GM21737 (cell line): ENCODE data around the gene DBH.

Source experiments
- ATAC-seq: cut with Tn5 transposase; IDR thresholded peaks from one replicate; pipeline ENCODE4 v1.9.1; 2021; ENCODE audit warnings: mild to moderate bottlenecking, moderate library complexity; ENCODE audit not compliant: unreplicated experiment

DBH gene

DNA sequence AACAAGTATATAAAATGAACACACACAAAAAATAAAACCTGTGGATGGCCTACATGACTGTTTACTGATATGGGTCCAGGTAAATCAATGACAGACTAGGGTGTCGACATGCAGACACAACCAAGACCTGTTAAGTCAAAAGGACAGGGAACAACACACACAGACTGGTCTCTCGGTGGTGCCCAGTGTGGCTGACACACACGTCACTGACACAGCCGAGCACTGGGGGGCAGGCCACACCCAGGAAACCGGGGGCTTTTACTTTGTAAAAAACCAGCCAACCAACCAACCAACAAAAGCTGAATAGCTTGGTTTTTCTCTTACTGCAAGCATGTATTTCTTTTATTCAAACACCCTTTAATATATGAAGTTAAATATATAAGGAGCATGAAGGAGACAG lies 31.9 kb upstream of the DBH start:
- ATAC-seq = no peak

GRCh38 chr9:133604856-133605255 lies 31.3 kb upstream of the DBH start:
- ATAC-seq = no peak

- ATAC-seq = no peak
Measured at GRCh38 chr9:133605446-133605845, 30.7 kb upstream of the DBH start.

- no peak for ATAC-seq
Measured at GRCh38 chr9:133605856-133606707, 30.1 kb upstream of the DBH start.

- no peak for ATAC-seq
Measured at GRCh38 chr9:133606708-133607025, 29.5 kb upstream of the DBH start.

GRCh38 chr9:133607381-133607780 lies 28.8 kb upstream of the DBH start:
- no peak for ATAC-seq

- no peak for ATAC-seq
Measured at GRCh38 chr9:133607976-133608375, 28.2 kb upstream of the DBH start.

DNA sequence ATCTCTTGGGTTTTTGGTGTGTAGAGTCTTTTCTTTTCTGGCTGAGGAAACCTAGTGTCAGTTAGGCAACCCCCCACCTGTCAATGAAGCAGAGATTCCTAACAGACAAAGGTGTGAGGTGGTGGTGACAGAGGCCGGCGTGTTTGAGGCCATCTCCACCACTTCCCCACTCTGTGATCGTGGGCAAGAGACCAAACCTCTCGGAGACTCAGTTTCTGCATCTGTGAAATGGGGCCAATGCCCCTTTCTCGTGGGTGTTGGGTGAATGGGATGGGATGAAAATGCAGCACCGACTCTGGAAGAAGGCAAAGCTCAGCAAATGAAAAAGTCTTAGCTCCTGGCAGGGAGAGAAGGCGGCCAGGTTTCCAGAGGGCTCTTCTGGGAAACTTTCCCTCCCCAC lies 27.8 kb upstream of the DBH start:
- no peak for ATAC-seq

- no peak for ATAC-seq
Measured at GRCh38 chr9:133608889-133609288, 27.3 kb upstream of the DBH start.

- no peak for ATAC-seq
Measured at GRCh38 chr9:133609311-133610098, 26.7 kb upstream of the DBH start, which contains the start of gene FAM163B. Gene FAM163B (minus strand): TSS chr9:133609389. CDS start chr9:133580223, 29,166 bp downstream.

GRCh38 chr9:133610845-133611244 lies 25.3 kb upstream of the DBH start:
- no peak for ATAC-seq

- no peak for ATAC-seq
Measured at GRCh38 chr9:133612051-133612450, 24.1 kb upstream of the DBH start.

DNA sequence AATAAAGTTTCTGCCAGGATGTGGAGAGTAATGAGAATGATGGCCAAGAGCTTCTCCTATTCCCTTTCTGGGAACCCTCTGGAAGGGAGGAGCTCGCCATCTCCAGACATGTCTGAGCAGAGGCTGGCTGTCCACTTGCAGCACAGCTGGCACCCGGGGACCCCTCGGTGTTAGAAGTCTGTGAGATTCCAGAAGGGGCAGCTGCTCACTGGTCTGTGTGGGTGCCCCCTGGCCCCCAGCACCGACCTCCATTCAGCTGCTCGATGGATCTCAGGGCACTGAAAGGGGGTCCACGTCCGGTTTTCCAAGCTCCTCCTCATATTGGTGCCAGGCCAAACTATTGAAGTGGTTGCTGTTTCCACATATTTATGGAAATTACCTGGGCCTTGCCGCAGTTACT lies 23.3 kb upstream of the DBH start:
- no peak for ATAC-seq

GRCh38 chr9:133613432-133613831 lies 22.7 kb upstream of the DBH start:
- ATAC-seq = no peak

DNA sequence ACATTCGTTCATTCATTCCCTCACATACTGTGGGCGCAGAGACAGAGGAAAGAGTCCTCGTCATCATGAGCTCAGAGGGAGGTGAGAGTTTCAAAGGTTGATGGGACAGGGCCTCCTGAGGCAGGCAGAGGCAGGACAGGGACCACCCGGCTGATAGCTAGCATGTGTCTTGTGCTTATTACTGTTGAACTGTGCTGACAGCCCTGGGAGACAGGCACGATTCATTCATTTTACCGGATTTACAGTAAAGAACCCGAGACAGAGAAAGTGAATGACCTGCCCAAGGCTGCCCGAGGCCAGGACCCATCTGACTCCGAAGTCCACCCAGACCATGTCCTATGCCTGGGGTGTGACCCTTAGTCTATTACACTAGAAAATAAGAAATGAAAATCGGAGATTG lies 22.1 kb upstream of the DBH start:
- ATAC-seq = no peak

- ATAC-seq = no peak
Measured at GRCh38 chr9:133614678-133615077, 21.5 kb upstream of the DBH start.

DNA sequence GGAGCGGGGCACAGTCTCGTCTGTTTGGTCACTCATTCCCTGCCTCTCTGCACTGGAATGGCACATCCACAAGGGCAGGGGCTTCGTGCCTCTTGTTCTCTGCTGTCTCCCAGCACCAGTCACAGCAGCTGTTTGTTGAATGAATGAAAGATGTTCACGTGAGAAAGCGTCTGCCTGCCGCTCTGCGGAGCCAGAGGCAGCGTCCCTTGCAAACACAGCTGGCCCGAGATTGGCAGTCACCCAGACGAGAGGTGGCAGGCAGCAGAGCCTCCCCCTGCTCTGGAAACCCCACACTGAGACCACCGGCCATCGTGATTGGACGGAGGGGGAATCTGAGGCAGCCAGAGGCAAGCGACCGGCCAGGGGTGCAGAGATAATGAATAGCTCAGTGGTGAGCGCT lies 21.0 kb upstream of the DBH start:
- no peak for ATAC-seq

- no peak for ATAC-seq
Measured at GRCh38 chr9:133615606-133616188, 20.5 kb upstream of the DBH start.

- no peak for ATAC-seq
Measured at GRCh38 chr9:133616643-133617405, 19.3 kb upstream of the DBH start.

GRCh38 chr9:133618726-133619125 lies 17.4 kb upstream of the DBH start:
- no peak for ATAC-seq

DNA sequence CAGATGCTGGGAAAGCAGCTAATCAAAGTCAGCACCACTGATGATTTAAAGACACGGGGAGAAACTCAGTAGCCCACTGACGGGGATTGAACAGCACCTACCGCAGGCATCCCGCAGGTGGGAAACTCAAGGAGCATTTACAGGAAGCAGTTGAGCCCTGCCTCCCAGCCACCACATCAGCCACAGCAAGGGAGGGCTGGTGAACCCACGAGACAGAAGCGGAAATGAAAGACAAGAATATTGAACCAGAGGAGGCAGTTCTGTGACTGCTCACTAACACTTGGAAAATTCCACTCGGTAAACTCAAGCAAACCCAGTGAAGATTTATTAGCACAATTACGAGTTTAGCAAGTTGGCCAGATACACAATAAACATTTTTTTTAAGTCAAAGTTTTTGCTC lies 16.4 kb upstream of the DBH start:
- no peak for ATAC-seq
